Measurements from ENCODE around the gene HCRTR2.
"Not testable (repeated sequence)": the region's sequence is repeated elsewhere in the genome, so short reads cannot be mapped to it uniquely, and the experiment has no call there.

The HCRTR2 gene

GRCh38 chr6:55212156-55212555, 37.8 kb downstream of the HCRTR2 start:
- no peak for DNase-seq (ENCODE audit: low read depth)

GRCh38 chr6:55220961-55221360, 46.6 kb downstream of the HCRTR2 start:
- DNase-seq (ENCODE audit: low read depth): no peak

DNA sequence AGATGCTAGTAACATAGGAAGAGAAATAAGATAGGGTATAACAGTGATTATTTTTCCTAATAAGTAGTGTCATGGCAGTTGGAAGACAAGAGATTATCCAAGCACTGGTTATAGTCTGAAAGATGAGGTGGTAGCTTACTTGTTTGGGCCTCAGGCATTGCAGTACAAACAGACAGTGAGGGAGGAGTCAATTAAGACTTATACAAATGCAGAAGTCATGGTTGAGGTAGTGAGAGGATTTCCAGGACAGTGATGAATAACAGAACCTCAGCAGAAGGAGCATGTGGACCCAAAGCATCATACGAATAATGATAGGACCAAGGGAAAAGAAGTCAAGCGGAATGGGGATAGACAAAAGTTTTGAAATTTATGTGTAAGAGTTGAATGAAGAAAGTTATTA, 53.5 kb downstream of the HCRTR2 start:
- DNase-seq (ENCODE audit: low read depth): no peak

- DNase-seq (ENCODE audit: low read depth): no peak
These were observed 64.8 kb downstream of the HCRTR2 start for GRCh38 chr6:55239099-55239498.

DNA sequence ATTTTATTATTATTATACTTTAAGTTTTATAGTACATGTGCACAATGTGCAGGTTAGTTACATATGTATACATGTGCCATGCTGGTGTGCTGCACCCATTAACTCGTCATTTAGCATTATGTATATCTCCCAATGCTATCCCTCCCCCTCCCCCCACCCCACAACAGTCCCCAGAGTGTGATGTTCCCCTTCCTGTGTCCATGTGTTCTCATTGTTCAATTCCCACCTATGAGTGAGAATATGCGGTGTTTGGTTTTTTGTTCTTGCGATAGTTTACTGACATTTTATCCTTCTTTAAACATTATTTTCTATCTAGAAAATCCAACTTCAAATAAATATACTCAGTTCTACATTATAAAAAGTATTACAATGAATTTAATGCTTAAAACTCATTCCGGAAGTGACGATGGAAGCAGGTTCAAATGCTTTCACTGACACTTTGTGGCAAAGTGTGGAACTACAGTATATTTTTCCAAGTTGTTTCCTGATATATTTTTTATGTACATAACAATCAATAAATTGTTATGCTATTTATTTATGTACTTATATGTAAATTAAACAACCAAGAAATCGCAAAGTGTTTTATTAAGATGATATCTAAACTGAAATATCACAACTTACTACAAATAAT, 66.8 kb downstream of the HCRTR2 start:
- not testable (repeated sequence) for DNase-seq (ENCODE audit: low read depth)

DNA sequence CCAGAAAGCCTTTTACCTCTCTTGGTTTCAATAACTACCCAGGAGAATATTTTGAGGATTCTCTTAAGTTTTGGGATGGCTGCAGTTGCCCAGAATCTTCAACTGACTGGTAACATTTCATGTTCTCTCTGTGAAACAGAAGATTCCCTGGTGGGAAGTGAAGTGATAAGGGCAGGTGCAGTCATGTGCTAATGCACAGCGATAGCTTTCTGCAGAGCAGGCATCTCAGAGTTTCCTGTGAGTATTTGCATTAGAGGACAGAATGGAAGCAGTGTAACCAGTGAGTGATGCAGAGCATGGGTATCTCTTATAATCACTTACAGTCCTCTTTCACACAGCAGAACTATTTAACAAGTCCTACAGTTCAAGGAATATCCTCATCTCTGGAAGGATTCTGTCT, 76.1 kb downstream of the HCRTR2 start:
- no peak for DNase-seq (ENCODE audit: low read depth)

GRCh38 chr6:55255113-55255512, 80.8 kb downstream of the HCRTR2 start:
- DNase-seq (ENCODE audit: low read depth): no peak

DNA sequence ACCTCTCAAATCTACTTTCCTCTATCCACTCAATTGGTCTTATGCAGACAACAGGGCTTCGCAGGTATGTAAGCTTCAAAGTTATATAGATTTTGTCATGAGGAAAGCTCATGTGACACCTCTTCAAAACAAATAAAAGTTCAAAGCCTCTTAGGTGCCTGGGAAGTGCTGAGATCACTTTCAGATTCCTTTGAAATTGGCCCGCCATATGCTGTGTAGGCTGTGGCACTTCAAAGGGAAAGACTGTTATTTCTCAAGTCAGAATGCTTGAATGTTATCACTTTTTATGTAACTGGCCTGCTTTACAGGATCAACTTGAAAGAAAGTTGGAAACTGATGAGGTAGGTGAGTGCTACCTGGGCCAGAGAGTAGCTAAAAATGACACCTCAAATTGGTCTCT, 85.9 kb downstream of the HCRTR2 start:
- no peak for DNase-seq (ENCODE audit: low read depth)

- DNase-seq (ENCODE audit: low read depth): no peak
These were observed 91.2 kb downstream of the HCRTR2 start for GRCh38 chr6:55265409-55266114.

DNA sequence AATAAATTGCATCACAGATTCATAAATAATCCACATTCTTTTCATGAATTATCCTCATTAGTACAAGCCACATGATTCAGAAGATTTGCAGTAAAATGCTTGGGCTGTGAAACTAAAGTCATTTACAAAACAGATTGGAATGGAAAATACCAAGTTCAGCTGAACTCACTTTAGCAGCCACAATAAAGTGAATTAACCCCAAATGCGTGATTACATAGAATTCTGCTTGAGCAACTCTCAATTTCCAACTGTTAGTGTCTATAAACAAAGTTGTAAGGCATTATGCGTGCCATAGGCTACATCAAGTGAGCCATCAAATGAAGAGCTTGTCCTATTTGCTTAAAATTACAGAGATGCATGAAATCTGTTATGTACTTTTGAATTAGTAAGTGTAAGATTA, 92.6 kb downstream of the HCRTR2 start:
- DNase-seq (ENCODE audit: low read depth): no peak

DNA sequence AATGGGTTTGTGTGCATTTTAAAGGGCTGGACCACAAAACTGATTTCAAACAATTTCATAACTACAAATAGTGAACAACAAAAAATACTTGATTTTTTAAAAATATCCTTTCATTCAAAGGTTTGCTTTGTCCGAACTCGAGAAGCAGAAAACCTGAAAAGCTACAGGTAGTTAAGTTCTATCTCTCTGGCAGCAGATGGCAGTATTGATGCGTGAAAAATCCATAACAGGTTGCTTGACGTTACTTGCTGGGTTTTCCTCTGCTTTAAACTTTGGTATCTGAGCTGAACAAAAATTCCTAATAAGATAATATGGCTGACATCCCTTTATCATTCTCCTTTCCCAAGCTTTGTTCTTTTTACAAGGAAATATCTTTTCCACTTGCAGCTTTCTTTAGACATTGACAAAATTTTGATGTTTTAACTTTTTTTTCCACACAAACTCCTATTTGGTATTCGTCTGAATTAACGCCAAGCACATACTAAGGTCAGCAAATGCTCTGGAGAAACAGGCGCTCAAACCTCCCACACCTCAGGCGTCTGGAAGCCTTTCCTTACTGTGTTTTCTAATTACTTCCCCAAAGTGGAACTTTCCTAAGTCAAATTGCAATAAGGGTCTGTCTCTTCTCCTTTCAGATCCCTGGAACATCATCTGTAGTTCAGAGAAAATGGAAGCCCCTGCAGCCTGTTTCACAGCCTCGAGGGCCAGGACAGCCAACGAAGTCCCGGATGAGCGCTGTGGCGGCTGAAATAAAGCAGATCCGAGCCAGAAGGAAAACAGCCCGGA, 102.6 kb downstream of the HCRTR2 start:
- DNase-seq (ENCODE audit: low read depth): no peak

DNA sequence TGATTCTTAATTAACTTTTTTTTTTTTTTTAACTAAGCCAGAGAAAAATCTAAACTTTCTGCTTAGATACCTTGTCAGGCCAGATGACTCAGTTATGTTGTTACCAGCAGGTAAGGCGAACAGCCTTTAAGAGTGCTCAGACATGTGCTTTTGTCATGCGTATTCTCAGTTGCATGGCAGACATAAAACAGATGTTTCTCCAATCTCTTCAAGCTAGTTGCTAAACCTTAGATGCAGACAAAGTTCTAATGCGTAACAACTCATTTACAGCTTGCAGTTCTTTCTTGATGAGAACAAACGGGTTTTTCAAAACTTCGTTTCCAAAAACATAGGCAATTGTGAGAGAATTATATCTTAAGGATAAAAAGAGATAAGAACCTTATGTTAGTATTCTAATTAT, 103.3 kb downstream of the HCRTR2 start:
- no peak for DNase-seq (ENCODE audit: low read depth)

DNA sequence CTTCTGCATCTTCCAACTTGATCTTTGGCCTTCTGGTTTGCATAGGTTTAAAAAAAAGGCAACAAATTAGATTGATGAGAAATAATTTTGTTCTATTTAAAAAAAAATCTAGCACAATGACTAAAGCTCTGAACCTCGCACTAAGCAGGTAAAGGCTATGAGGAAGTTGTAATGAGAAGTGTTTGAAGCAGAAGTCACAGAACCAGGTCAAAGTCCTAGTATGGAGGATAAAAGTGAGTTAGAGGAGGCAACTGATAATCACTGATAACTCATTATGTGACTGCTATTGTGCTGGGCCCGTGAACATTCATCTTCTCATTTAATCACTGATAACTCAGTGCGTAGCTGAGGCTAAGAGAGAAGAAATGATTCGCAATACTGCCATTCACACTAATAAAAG, 106.9 kb downstream of the HCRTR2 start:
- no peak for DNase-seq (ENCODE audit: low read depth)

DNA sequence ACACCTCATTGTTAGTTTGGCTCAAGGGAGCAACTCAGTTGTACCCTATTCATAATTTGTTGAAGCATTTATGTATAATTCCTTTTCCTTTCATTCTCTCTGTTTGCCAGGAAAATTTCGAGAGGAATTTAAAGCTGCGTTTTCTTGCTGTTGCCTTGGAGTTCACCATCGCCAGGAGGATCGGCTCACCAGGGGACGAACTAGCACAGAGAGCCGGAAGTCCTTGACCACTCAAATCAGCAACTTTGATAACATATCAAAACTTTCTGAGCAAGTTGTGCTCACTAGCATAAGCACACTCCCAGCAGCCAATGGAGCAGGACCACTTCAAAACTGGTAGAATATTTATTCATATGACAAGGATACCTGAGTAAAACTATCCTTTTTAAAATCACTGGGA, 107.8 kb downstream of the HCRTR2 start:
- no peak for DNase-seq (ENCODE audit: low read depth)

DNA sequence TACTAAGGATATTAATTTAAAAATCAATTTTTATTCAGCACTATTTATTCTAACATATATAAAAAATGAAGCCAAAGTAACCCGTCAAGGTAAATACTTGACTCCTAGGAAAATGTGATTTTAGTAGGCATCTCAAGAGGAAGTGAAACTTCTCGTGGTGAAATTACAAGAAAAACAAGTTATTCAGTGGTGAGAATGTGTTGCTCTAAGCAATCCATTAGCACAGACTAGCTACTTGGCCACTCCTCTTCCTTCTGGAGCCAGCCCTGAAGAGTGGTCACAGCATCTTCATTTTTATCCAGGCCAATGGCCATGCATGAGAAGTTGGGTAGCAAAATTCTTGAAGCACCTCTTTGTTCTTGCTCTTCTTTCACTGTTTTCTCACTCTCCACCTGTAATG, 112.5 kb downstream of the HCRTR2 start:
- DNase-seq (ENCODE audit: low read depth): no peak

GRCh38 chr6:55290736-55291135, 116.4 kb downstream of the HCRTR2 start:
- no peak for DNase-seq (ENCODE audit: low read depth)

DNA sequence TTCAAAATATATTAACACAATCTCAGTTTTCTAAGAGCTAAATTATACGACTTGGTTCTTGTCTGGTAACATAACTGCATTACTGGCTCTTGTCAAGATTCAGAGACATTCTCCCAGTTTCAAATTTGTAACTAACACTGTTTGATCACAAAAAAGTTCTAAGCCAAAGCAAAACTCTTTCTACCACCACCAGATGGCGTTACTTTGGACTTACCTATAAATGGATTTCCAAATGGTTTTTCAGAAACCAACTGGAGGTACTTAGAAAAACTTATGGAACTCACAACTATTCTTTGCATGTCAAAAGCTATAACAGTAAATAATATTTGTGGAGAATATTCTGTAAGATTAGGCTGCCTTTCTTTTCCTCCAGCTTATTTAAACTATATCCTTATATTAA, 118.8 kb downstream of the HCRTR2 start:
- DNase-seq (ENCODE audit: low read depth): no peak

DNA sequence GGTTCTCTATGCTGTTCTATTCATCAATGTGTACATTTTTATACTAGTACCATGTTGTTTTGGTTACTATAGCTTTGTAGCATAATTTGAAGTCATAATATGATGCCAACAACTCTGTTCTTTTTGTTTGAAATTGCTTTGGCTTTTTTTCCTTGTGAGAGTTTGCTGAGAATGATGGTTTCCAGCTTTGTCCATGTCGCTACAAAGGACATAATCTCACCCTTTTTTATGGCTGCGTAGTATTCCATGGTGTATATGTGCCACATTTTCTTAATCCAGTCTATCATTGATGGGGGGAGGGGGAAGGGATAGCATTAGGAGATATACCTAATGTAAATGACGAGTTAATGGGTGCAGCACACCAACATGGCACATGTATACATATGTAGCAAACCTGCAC, 122.9 kb downstream of the HCRTR2 start:
- DNase-seq (ENCODE audit: low read depth): not testable (repeated sequence)

- no peak for DNase-seq (ENCODE audit: low read depth)
These were observed 125.1 kb downstream of the HCRTR2 start for GRCh38 chr6:55299286-55299985.

GRCh38 chr6:55304747-55305146, 130.4 kb downstream of the HCRTR2 start:
- no peak for DNase-seq (ENCODE audit: low read depth)

- DNase-seq (ENCODE audit: low read depth): no peak
These were observed 145.8 kb downstream of the HCRTR2 start for GRCh38 chr6:55319961-55320695.

- no peak for DNase-seq (ENCODE audit: low read depth)
These were observed 146.4 kb downstream of the HCRTR2 start for GRCh38 chr6:55320696-55321086.
